Gastroesophageal sphincter (tissue), 3 donors: ENCODE measurements around the gene S100A13.

Source experiments
- CTCF ChIP-seq, 4 experiments: fragments of 200-600 bp in 2 of 4; fragments of 450-650 bp in 2 of 4; sonication (generic) in 1 of 4; IDR thresholded peaks; one replicate each; pipeline ENCODE4 v1.5.1; 2017 to 2019; ENCODE audit warnings: antibody characterized with exemption in 4 of 4, mild to moderate bottlenecking in 2 of 4, moderate library complexity in 2 of 4
- POLR2AphosphoS5 ChIP-seq: sonication (generic); formaldehyde crosslinking; IDR thresholded peaks from one replicate; pipeline ENCODE4 v1.6.1; 2017; ENCODE audit warnings: antibody characterized with exemption

- TF ChIP-seq POLR2AphosphoS5 (peak; percentile 78), CTCF (IDR thresholded peaks at IDR 0.05) (peak in 3 of 4 experiments; percentile 55 to 69 (median 67))
These were observed at the start of gene S100A13 for GRCh38 chr1:153626904-153627714.
